ENCODE results near the gene NECTIN1.

The NECTIN1 gene

DNA sequence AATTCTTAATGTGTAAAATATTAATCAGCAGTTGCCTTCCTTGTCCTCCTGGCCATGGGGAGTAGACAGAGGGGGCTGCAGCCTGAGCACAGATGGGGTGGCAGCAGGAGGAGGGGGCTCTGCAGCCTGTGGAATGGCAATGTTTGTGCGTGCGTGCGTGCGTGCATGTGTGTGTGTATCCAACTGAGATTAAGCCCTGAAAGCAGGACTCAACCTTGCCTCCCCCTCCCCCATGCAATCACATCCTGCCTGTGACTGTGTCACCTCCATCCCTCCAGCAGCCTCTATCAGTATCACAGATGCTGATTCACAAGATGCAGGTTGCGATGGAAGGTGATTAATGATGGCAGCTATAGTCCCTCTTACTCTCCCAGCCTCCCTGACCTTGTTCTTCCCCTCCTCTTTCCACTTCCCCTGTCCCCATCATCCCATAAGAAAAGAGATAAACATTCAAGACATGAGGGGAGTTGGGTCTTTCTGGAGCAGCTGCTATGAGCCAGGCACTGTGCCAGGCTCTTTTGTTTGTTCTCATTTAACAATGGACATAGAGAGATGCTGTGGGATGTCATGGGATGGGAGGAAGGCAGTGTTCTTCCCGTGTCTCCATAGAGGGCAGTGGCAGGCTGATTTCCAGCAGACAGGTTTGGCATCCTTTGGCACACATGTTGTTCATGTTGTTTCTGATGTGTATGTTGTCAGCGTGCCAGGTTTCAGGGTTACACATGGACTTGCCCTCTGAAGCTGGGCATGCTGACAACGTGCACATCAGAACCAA, 43.8 kb upstream of the NECTIN1 start:
- H3K4me3 ChIP-seq (ENCODE audit: control insufficient read depth, low read depth, low read length), result no peak overlapping the region
- DNase-seq (ENCODE audit: low read depth), result no peak
- TF ChIP-seq, protein P1, sequence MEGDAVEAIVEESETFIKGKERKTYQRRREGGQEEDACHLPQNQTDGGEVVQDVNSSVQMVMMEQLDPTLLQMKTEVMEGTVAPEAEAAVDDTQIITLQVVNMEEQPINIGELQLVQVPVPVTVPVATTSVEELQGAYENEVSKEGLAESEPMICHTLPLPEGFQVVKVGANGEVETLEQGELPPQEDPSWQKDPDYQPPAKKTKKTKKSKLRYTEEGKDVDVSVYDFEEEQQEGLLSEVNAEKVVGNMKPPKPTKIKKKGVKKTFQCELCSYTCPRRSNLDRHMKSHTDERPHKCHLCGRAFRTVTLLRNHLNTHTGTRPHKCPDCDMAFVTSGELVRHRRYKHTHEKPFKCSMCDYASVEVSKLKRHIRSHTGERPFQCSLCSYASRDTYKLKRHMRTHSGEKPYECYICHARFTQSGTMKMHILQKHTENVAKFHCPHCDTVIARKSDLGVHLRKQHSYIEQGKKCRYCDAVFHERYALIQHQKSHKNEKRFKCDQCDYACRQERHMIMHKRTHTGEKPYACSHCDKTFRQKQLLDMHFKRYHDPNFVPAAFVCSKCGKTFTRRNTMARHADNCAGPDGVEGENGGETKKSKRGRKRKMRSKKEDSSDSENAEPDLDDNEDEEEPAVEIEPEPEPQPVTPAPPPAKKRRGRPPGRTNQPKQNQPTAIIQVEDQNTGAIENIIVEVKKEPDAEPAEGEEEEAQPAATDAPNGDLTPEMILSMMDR (IDR thresholded peaks at IDR 0.05; ENCODE audit: control insufficient read depth, insufficient read depth, low read depth, low read length, missing control alignments), result no peak

DNA sequence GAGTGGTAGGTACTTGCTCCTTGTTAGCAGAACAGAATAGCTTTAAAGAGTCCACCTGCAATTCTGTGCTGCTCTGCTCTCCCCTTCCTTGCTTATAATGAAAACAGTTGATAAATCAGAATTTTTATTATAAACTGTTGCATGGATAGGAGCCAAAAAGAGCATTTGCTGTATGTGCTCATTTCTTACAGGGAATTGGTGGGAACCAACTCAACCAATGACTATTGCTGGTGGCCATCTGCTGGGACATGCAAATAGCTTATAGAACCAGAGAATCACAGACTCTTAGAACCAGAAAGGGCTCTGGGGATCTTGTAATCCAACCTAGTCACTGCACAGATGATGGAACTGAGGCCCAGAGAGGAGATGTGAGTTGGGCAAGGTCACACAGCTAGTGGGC, 43.1 kb upstream of the NECTIN1 start:
- DNase-seq (ENCODE audit: low read depth), result no peak
- TF ChIP-seq, protein P1 (IDR thresholded peaks at IDR 0.05; ENCODE audit: control insufficient read depth, insufficient read depth, low read depth, low read length, missing control alignments), result no peak
- H3K4me3 ChIP-seq (ENCODE audit: control insufficient read depth, low read depth, low read length), result no peak overlapping the region

DNA sequence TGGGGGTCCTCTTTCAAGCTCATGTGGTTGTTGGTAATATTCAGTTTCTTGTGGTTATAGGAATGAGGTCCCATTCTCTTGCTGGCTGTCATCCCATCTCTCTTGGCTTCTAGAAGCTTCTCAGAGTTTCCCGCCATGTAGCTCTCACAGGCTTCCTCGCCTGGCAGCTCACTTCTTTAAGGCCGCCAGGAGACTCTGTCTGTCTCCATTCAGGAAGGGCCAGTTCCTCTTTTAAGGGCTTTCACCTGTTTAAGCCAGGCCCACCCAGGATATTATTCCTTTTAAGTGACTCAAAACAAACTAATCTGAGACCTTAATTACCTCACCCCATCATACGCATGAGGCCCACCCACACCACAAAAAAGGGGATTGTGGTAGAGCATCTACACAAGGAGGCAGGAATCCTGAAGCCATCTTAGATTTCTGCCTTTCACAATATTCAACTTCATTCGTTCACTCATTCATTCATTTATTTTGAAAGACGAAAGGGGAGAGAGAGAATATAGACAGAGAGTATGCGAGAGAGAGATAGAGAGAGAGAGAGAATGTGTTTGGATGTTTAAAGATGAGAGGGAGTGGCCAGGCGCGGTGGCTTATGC, 42.3 kb upstream of the NECTIN1 start:
- DNase-seq (ENCODE audit: low read depth), result no peak
- H3K4me3 ChIP-seq (ENCODE audit: control insufficient read depth, low read depth, low read length), result no peak overlapping the region
- TF ChIP-seq, protein P1 (IDR thresholded peaks at IDR 0.05; ENCODE audit: control insufficient read depth, insufficient read depth, low read depth, low read length, missing control alignments), result no peak

DNA sequence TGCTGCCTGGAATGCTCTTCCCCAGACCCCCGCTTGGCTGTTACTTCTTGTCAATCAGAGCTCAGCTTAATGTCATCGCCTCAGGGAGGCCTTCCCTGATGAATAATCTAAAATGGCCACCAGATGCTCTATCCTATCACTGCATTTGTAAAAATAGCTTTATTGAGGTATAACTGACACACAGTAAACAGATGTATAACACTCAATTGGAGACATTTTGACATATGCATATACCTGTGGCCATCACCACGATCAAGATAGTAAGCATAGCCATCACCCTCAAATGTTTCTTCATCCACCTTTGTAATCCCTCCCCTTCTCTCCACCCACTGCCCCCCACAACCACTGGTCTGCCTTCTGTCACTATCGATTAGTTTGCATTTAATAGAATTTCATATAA, 36.6 kb upstream of the NECTIN1 start:
- no peak for DNase-seq (ENCODE audit: low read depth)
- TF ChIP-seq, protein P1 (IDR thresholded peaks at IDR 0.05; ENCODE audit: control insufficient read depth, insufficient read depth, low read depth, low read length, missing control alignments), result no peak
- H3K4me3 ChIP-seq (ENCODE audit: control insufficient read depth, low read depth, low read length), result no peak overlapping the region

DNA sequence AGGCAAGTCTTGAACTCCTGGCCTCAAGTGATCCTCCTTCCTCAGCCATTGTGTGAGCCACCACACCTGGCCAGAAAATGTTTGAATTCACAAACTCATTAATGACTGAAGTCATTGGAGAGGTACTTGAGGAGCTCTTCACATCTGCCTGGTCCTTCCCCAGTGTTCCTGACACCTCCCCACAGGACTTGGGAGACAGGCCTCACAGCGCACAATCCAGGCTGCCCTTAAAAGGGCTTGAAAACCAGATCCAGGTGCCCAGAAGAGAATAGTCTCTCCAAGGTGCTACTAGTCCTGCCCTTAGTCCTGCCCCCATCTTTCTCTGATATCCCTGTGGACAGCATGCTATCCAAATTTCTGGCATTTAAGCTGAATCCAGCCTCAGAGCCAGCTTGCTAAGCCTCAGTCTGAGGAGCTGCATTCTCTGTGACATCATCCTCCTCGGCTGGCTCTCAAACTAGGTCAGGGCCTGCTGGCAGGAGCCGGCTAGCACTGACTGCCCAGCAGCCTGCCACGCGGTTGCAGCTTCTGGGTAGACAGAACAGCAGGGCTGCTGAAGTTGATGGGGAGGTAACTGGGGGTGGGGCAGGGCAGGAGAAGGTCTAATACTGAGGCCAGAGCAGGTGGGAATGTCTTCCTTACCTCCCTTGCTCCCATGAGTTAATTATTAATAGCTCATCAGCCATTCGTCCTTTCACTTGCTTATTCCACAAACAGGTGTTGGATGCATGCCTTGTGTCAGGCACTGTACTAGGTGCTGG, 35.3 kb upstream of the NECTIN1 start:
- DNase-seq (ENCODE audit: low read depth), result peak; percentile 48
- no peak overlapping the region for H3K4me3 ChIP-seq (ENCODE audit: control insufficient read depth, low read depth, low read length)
- TF ChIP-seq, protein P1 (IDR thresholded peaks at IDR 0.05; ENCODE audit: control insufficient read depth, insufficient read depth, low read depth, low read length, missing control alignments), result no peak

DNA sequence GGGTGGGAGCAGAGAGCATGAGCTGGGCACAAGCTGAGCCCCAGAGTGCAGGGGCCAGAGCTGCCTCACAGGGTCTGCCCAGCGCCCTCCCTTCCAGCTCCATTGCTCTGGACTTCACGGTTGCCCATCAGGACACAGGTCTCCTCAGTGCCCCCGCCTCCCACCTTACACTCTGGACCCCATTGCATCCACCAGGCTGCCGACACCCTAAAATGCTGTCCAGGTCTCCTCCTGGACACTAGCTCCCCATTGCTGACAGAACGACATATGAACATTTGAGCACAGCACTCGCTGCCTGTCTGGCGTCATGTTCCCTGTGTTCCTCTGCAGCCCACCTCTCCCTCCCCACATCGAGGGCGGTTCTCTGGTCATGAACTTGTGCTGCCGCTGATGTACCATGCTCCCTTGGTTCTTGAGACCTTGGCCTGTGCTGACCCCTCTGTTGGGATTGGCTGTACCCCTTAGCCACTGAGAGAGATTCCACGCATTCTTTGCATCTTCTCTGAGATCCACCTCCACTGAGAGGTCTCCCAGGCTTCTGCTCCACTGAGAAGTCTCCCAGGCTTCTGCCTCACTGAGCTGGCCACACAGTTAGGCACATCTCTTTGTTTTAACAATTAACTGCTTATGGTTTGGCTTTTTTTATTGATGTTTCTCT, 34.2 kb upstream of the NECTIN1 start:
- no peak overlapping the region for H3K4me3 ChIP-seq (ENCODE audit: control insufficient read depth, low read depth, low read length)
- TF ChIP-seq, protein P1 (IDR thresholded peaks at IDR 0.05; ENCODE audit: control insufficient read depth, insufficient read depth, low read depth, low read length, missing control alignments), result no peak
- no peak for DNase-seq (ENCODE audit: low read depth)

Data from AG09309 (cell line).